Uterus (tissue), 2 donors: Measurements from ENCODE around the gene RPN1.

Experiments
- POLR2A ChIP-seq, 2 donors: fragments of 450-650 bp; IDR thresholded peaks; one replicate each; pipeline ENCODE4 v1.6.1; 2016; ENCODE audit warnings: antibody characterized with exemption in 2 of 2, mild to moderate bottlenecking in 1 of 2, moderate library complexity in 1 of 2
- TF ChIP-seq, protein P1 (sequence below), 4 experiments: fragments of 200-600 bp in 2 of 4; fragments of 450-650 bp in 2 of 4; sonication (generic) in 2 of 4; IDR thresholded peaks; one replicate each; pipeline ENCODE4 v1.5.1; 2016 to 2019; ENCODE audit warnings: antibody characterized with exemption in 4 of 4, mild to moderate bottlenecking in 2 of 4, moderate library complexity in 1 of 4

DNA sequence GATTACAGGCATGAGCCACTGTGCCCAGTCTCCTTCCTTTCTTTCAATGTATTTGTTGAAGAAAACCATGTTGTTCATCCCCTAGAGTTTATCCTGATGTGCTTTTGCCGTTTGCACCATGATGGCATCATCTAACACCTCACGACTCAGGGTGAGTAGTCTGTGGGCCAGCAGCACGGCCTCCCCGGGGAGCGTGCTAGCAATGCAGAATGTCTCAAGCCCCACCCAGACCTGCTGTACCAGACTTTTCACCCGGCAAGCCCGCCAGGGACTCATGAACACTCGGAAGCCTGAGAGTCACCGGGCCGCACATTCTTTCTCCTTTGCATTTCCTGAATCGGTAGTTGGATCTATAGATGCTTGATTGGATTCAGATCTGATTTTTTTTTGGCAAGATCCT lies 64.6 kb downstream of the RPN1 start:
- TF ChIP-seq POLR2A (IDR thresholded peaks at IDR 0.05): no peak
- TF ChIP-seq, protein P1, sequence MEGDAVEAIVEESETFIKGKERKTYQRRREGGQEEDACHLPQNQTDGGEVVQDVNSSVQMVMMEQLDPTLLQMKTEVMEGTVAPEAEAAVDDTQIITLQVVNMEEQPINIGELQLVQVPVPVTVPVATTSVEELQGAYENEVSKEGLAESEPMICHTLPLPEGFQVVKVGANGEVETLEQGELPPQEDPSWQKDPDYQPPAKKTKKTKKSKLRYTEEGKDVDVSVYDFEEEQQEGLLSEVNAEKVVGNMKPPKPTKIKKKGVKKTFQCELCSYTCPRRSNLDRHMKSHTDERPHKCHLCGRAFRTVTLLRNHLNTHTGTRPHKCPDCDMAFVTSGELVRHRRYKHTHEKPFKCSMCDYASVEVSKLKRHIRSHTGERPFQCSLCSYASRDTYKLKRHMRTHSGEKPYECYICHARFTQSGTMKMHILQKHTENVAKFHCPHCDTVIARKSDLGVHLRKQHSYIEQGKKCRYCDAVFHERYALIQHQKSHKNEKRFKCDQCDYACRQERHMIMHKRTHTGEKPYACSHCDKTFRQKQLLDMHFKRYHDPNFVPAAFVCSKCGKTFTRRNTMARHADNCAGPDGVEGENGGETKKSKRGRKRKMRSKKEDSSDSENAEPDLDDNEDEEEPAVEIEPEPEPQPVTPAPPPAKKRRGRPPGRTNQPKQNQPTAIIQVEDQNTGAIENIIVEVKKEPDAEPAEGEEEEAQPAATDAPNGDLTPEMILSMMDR (IDR thresholded peaks at IDR 0.05): no peak
